GM12874 (cell line): ENCODE measurements around the gene MZT2A.

ENCODE experiments used
- TF ChIP-seq, protein P1 (sequence below): IDR thresholded peaks from 2 replicates; pipeline ENCODE4 v1.5.1; 2011; ENCODE audit warnings: low read depth, mild to moderate bottlenecking, control low read depth, low read length, moderate library complexity; ENCODE audit not compliant: insufficient read depth

Gene MZT2A

GRCh38 chr2:131475831-131476230 lies 16.4 kb downstream of the MZT2A start, which contains the start of gene TUBA3D:
TUBA3D (plus strand) TSS chr2:131476119; CDS start chr2:131476200, 81 bp downstream.
- TF ChIP-seq, protein P1, sequence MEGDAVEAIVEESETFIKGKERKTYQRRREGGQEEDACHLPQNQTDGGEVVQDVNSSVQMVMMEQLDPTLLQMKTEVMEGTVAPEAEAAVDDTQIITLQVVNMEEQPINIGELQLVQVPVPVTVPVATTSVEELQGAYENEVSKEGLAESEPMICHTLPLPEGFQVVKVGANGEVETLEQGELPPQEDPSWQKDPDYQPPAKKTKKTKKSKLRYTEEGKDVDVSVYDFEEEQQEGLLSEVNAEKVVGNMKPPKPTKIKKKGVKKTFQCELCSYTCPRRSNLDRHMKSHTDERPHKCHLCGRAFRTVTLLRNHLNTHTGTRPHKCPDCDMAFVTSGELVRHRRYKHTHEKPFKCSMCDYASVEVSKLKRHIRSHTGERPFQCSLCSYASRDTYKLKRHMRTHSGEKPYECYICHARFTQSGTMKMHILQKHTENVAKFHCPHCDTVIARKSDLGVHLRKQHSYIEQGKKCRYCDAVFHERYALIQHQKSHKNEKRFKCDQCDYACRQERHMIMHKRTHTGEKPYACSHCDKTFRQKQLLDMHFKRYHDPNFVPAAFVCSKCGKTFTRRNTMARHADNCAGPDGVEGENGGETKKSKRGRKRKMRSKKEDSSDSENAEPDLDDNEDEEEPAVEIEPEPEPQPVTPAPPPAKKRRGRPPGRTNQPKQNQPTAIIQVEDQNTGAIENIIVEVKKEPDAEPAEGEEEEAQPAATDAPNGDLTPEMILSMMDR = no peak

GRCh38 chr2:131445896-131446295 lies 46.3 kb downstream of the MZT2A start:
- TF ChIP-seq, protein P1 = no peak
